Natural killer cell (primary cell): ENCODE results near the gene PARP15. TPM values are rescaled to one million over a fixed set of nuclear protein-coding genes. Genes with fewer than 3 reads are reported as not detected.
A peak's percentile ranks its signal among the peaks of the same experiment; 100 is the strongest.

Source experiments
- ATAC-seq, 3 donors: fragments of 150-1000 bp in 2 of 3; fragments of 200-7000 bp in 1 of 3; cut with Tn5 transposase; 1 replicate in 1 of 3; 2 replicates in 2 of 3; pipeline ENCODE4 v1.10.0; 2021; ENCODE audit warnings: mild to moderate bottlenecking in 2 of 3, moderate library complexity in 2 of 3
- DNase-seq, 2 donors: peaks; one replicate each; pipeline versions ENCODE4 v3.0.0 to v3.0.0-alpha.2; 2013 to 2021; ENCODE audit warnings: mixed read lengths in 1 of 2
- H3K27ac ChIP-seq: one replicate; pipeline ENCODE4 v1.5.1; 2013; ENCODE audit warnings: mild to moderate bottlenecking, low read length
- H3K27me3 ChIP-seq: one replicate; pipeline ENCODE4 v1.6.1; 2013; ENCODE audit warnings: low read length; ENCODE audit not compliant: control insufficient read depth, insufficient read depth
- H3K36me3 ChIP-seq: one replicate; pipeline ENCODE4 v1.6.1; 2013; ENCODE audit warnings: low read length; ENCODE audit not compliant: control insufficient read depth, insufficient read depth
- H3K4me1 ChIP-seq: one replicate; pipeline ENCODE4 v1.6.1; 2013; ENCODE audit warnings: low read length; ENCODE audit not compliant: control insufficient read depth, insufficient read depth
- H3K4me3 ChIP-seq: one replicate; pipeline ENCODE4 v1.5.1; 2013; ENCODE audit warnings: low read length
- H3K9me3 ChIP-seq: one replicate; pipeline ENCODE4 v1.6.1; 2013; ENCODE audit warnings: low read length; ENCODE audit not compliant: control insufficient read depth, insufficient read depth
- H3K27ac Mint-ChIP-seq, 2 donors: one replicate each; pipeline ENCODE4 v1.8.0; 2022; ENCODE audit warnings: mild to moderate bottlenecking in 2 of 2, mixed read lengths in 2 of 2, moderate library complexity in 1 of 2
- H3K27me3 Mint-ChIP-seq, 2 donors: one replicate each; pipeline ENCODE4 v1.8.0; 2022; ENCODE audit warnings: low read depth in 2 of 2, mixed read lengths in 2 of 2
- H3K36me3 Mint-ChIP-seq: one replicate; pipeline ENCODE4 v1.8.0; 2022; ENCODE audit warnings: mixed read lengths
- H3K4me1 Mint-ChIP-seq, 2 donors: one replicate each; pipeline ENCODE4 v1.8.0; 2022; ENCODE audit warnings: mixed read lengths in 2 of 2
- H3K4me3 Mint-ChIP-seq: one replicate; pipeline ENCODE4 v1.8.0; 2022; ENCODE audit warnings: mild to moderate bottlenecking, moderate library complexity, mixed read lengths
- H3K9me3 Mint-ChIP-seq, 2 donors: one replicate each; pipeline ENCODE4 v1.8.0; 2022; ENCODE audit warnings: mixed read lengths in 2 of 2
- WGBS: methylation state at CpG from one replicate; pipeline ENCODE4 v1.1.7; 2013; ENCODE audit warnings: missing lambda C conversion rate; ENCODE audit not compliant: insufficient coverage; 5-methylcytosine and 5-hydroxymethylcytosine counted together
- intact Hi-C: fragments of 100-400 bp; cut with micrococcal nuclease; formaldehyde crosslinking; loops from one replicate; pipeline ENCODE4 v1.14.2; 2022
- total RNA-seq, 4 donors: library from RNA; stranded (reverse); fragments of 120-200 nt in 1 of 4; gene quantifications; one replicate each; pipeline versions ENCODE4 v1.2.3 to v1.2.4, GENCODE V29; 2013 to 2022
- TF ChIP-seq, protein P1 (sequence below): fragments of 200-600 bp; IDR thresholded peaks from one replicate; pipeline ENCODE4 v1.8.0; 2022; ENCODE audit warnings: antibody characterized with exemption

The PARP15 gene
- total RNA-seq, result 100 to 1,000 TPM; 164 to 199 (median 198) TPM
- total RNA-seq (2013), result 185 TPM

DNA sequence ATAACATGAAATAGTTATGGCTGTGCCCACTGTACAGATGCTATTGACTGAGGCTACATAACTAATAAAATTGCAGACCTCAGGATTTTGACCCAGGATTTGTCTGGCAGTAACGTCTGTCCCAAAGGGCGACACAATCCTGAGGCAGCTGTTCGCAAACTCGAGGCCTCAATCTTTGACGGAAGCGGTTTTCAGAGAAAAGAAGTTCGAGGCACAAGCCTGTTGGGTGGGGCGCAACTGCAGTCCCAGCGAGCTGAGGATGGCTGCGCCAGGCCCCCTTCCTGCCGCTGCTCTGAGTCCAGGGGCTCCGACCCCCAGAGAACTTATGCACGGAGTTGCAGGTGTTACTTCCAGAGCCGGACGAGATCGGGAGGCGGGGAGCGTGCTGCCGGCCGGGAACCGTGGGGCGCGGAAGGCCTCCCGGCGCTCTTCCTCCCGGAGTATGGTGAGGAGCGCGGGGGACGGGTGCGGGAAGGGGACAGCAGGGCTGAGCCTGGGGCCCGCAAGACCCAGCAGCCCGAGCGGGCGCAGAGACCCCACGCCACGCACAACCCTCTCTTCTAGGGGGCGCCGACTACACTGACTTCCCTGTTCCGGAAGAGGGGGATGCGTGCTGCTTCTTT, at the start of gene PARP15:
Gene PARP15 (plus strand): TSS at position 242 of the 623 bp plus-strand sequence. CDS start 18 bp downstream, at position 260.
- Mint-ChIP-seq H3K9me3 (peaks cover 2 to 7% of the 10 kb centered on the region in 2 donors), H3K4me1 (peaks cover 55 to 59% of the 10 kb centered on the region in 2 donors), H3K4me3 (peak within 1 kb of the TSS; percentile 99), H3K27me3 (no peaks in the 10 kb centered on the region), H3K36me3 (peaks cover 13% of the 10 kb centered on the region), H3K27ac (peak within 1 kb of the TSS; percentile 95 to 98)
- no peaks in the 10 kb centered on the region for H3K27me3 ChIP-seq
- DNase-seq (peak; percentile 35 to 69), ATAC-seq (peak; percentile 34 to 58 (median 55))
- TF ChIP-seq, protein P1, sequence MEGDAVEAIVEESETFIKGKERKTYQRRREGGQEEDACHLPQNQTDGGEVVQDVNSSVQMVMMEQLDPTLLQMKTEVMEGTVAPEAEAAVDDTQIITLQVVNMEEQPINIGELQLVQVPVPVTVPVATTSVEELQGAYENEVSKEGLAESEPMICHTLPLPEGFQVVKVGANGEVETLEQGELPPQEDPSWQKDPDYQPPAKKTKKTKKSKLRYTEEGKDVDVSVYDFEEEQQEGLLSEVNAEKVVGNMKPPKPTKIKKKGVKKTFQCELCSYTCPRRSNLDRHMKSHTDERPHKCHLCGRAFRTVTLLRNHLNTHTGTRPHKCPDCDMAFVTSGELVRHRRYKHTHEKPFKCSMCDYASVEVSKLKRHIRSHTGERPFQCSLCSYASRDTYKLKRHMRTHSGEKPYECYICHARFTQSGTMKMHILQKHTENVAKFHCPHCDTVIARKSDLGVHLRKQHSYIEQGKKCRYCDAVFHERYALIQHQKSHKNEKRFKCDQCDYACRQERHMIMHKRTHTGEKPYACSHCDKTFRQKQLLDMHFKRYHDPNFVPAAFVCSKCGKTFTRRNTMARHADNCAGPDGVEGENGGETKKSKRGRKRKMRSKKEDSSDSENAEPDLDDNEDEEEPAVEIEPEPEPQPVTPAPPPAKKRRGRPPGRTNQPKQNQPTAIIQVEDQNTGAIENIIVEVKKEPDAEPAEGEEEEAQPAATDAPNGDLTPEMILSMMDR, result no peak
- peaks cover 26% of the 10 kb centered on the region for H3K4me1 ChIP-seq
- peaks cover 5% of the 10 kb centered on the region for H3K9me3 ChIP-seq
- intact Hi-C loops, result no loop called here
- H3K36me3 ChIP-seq, result peaks cover 8% of the 10 kb centered on the region
- peak within 1 kb of the TSS; percentile 93 for H3K4me3 ChIP-seq
- peak within 1 kb of the TSS; percentile 89 for H3K27ac ChIP-seq
- under 1% methylated on average over 40 of the region's 40 CpGs for WGBS

DNA sequence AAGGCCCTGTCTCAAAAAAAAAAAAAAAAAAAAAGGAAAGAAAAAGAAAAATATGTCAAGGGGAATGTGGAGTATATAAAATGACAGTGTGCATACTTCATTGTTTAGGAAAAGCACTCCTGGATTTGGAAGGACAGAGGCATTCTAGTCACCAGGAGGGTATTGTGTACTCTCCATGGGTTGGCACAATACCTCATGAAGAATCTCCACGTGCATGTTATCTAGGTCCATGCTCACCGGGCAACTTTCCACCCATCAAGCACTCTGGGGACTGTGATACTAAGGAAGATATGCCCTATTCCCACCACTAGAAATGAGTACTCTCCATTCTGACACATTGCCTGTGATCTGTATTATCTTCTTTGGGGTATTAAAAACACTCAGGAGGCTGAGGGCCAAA, 47.3 kb upstream of the PARP15 start:
- Histone ChIP-seq H3K27ac (no peak overlapping the region), H3K4me1 (no peaks in the 10 kb centered on the region), H3K9me3 (no peaks in the 10 kb centered on the region), H3K27me3 (no peaks in the 10 kb centered on the region), H3K36me3 (peaks cover 58% of the 10 kb centered on the region), H3K4me3 (no peak overlapping the region)
- no peaks in the 10 kb centered on the region for H3K27me3 Mint-ChIP-seq
- TF ChIP-seq, protein P1, result no peak
- H3K9me3 Mint-ChIP-seq, result no peaks in the 10 kb centered on the region
- H3K4me1 Mint-ChIP-seq, result no peaks in the 10 kb centered on the region
- peak overlapping the region in 1 of 2 donors; percentile 62 for H3K27ac Mint-ChIP-seq
- WGBS, result 93% methylated on average over 2 of the region's 2 CpGs
- H3K36me3 Mint-ChIP-seq, result peaks cover 10% of the 10 kb centered on the region
- ATAC-seq (no peak), DNase-seq (no peak)
- H3K4me3 Mint-ChIP-seq, result no peak overlapping the region
- intact Hi-C loops, result no loop called here

DNA sequence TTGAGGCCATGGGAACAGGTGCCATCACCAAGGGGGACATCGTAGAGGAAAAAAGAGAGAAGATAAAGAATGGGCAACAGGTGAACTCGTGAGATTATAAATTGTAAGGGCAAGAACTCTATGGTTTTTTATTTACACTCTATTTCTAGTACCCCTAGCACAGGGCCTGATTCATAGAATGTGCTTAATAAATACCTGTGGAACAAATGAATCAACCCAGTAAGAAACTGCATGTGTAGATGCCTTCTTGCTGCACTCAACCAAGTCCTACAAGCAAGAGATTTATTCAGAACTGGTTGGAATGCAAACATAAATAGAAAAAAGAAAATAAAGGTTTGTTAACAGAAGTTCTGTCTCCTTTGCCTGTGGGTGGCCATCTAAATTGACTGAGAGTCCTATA, 44.0 kb upstream of the PARP15 start:
- 82% methylated on average over 1 of the region's 2 CpGs for WGBS
- intact Hi-C loops, result no loop called here
- H3K9me3 ChIP-seq, result no peaks in the 10 kb centered on the region
- H3K36me3 ChIP-seq, result peaks cover 82% of the 10 kb centered on the region
- ATAC-seq (no peak), DNase-seq (no peak)
- no peak overlapping the region for H3K27ac ChIP-seq
- TF ChIP-seq, protein P1, result no peak
- Mint-ChIP-seq H3K27ac (peak overlapping the region in 1 of 2 donors; percentile 11), H3K9me3 (no peaks in the 10 kb centered on the region), H3K27me3 (no peaks in the 10 kb centered on the region), H3K4me1 (peaks cover 5 to 6% of the 10 kb centered on the region in 2 donors), H3K4me3 (no peak overlapping the region), H3K36me3 (peaks cover 23% of the 10 kb centered on the region)
- H3K4me1 ChIP-seq, result no peaks in the 10 kb centered on the region
- H3K4me3 ChIP-seq, result no peak overlapping the region
- H3K27me3 ChIP-seq, result no peaks in the 10 kb centered on the region

DNA sequence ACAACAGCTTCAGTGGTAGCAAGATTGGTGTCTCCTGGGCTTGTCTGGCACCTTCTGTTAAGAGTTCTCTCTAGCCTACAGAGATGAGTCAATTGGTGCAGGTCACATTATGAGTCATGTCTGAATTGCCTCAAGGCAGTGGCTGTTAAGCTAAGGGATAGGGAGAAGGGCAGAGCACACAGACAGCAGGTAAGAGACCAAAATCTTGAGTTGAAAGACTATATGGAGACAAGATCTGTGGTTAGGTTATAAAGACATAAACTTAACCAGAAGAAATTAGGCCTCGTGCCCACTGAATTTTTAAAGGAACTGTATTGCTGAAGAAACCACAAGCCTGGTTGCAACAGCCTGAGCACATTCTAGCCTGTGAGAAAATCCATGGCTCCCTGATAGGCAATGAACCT, 43.5 kb upstream of the PARP15 start:
- TF ChIP-seq, protein P1, result no peak
- H3K9me3 Mint-ChIP-seq, result no peaks in the 10 kb centered on the region
- no peak overlapping the region for H3K4me3 Mint-ChIP-seq
- no peaks in the 10 kb centered on the region for H3K4me1 ChIP-seq
- WGBS, result 29% methylated on average over 1 of the region's 1 CpG
- peaks cover 6 to 9% of the 10 kb centered on the region in 2 donors for H3K4me1 Mint-ChIP-seq
- intact Hi-C loops, result no loop called here
- no peaks in the 10 kb centered on the region for H3K27me3 ChIP-seq
- no peak overlapping the region for H3K27ac Mint-ChIP-seq
- no peak overlapping the region for H3K4me3 ChIP-seq
- no peak overlapping the region for H3K27ac ChIP-seq
- H3K36me3 ChIP-seq, result peaks cover 83% of the 10 kb centered on the region
- peaks cover 26% of the 10 kb centered on the region for H3K36me3 Mint-ChIP-seq
- no peak for DNase-seq
- no peaks in the 10 kb centered on the region for H3K9me3 ChIP-seq
- H3K27me3 Mint-ChIP-seq, result no peaks in the 10 kb centered on the region
- peak in 1 of 3 donors; percentile 49 for ATAC-seq
